PFSK-1 (cell line): Measurements from ENCODE around the gene CLASP1.

ENCODE experiments used
- FOXP2 ChIP-seq: optimal IDR thresholded peaks from 2 replicates; pipeline ENCODE3; 2011; ENCODE audit warnings: borderline replicate concordance, control low read depth, inconsistent platforms; ENCODE audit not compliant: insufficient read depth; ENCODE audit errors: extremely low read length, extremely low read depth
- POLR2AphosphoS5 ChIP-seq: IDR thresholded peaks from 2 replicates; pipeline ENCODE4 v1.6.1; 2012; ENCODE audit warnings: low read depth, mild to moderate bottlenecking, control low read depth, low read length, moderate library complexity
- SIN3A ChIP-seq: IDR thresholded peaks from 2 replicates; pipeline ENCODE4 v1.6.1; 2012; ENCODE audit warnings: mild to moderate bottlenecking, low read length, moderate library complexity, borderline replicate concordance; ENCODE audit not compliant: insufficient read depth
- TAF1 ChIP-seq: IDR thresholded peaks from 2 replicates; pipeline ENCODE4 v1.6.1; 2012; ENCODE audit warnings: low read length, control low read depth, borderline replicate concordance; ENCODE audit not compliant: insufficient read depth
- TF ChIP-seq, protein P1 (sequence below), 2 experiments: IDR thresholded peaks; 2 replicates each; pipeline versions ENCODE4 v1.6.1 to v1.8.0; 2011 to 2012; ENCODE audit warnings: low read depth in 2 of 2, low read length in 2 of 2, control low read depth in 1 of 2, inconsistent platforms in 1 of 2, mild to moderate bottlenecking in 1 of 2, moderate library complexity in 1 of 2; ENCODE audit not compliant: insufficient read depth in 1 of 2

The CLASP1 gene

DNA sequence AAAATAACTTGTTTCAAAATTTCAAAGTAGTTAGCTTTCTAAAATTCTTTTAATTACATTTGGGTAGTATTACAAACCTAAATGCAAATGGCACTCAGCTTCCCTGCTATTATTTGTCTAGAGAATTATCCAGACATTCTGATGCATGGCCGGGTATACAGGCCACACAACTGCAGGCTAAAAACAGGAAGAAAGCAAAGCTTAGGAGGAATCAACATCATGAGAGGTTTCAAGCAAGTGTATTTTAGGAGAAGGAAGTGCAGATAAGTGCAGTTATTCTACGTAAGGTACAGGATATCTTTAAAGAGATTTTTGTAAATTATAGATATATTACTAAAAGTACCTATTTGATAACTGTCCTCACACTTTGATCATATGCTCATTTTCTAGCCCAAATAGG lies 165.4 kb downstream of the CLASP1 start:
- TF ChIP-seq POLR2AphosphoS5 (no peak), SIN3A (no peak), FOXP2 (no peak), TAF1 (no peak)
- TF ChIP-seq, protein P1, sequence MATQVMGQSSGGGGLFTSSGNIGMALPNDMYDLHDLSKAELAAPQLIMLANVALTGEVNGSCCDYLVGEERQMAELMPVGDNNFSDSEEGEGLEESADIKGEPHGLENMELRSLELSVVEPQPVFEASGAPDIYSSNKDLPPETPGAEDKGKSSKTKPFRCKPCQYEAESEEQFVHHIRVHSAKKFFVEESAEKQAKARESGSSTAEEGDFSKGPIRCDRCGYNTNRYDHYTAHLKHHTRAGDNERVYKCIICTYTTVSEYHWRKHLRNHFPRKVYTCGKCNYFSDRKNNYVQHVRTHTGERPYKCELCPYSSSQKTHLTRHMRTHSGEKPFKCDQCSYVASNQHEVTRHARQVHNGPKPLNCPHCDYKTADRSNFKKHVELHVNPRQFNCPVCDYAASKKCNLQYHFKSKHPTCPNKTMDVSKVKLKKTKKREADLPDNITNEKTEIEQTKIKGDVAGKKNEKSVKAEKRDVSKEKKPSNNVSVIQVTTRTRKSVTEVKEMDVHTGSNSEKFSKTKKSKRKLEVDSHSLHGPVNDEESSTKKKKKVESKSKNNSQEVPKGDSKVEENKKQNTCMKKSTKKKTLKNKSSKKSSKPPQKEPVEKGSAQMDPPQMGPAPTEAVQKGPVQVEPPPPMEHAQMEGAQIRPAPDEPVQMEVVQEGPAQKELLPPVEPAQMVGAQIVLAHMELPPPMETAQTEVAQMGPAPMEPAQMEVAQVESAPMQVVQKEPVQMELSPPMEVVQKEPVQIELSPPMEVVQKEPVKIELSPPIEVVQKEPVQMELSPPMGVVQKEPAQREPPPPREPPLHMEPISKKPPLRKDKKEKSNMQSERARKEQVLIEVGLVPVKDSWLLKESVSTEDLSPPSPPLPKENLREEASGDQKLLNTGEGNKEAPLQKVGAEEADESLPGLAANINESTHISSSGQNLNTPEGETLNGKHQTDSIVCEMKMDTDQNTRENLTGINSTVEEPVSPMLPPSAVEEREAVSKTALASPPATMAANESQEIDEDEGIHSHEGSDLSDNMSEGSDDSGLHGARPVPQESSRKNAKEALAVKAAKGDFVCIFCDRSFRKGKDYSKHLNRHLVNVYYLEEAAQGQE (IDR thresholded peaks at IDR 0.05; ENCODE audit: insufficient read depth in 1 of 2, low read depth in 2 of 2, low read length in 2 of 2): no peak

DNA sequence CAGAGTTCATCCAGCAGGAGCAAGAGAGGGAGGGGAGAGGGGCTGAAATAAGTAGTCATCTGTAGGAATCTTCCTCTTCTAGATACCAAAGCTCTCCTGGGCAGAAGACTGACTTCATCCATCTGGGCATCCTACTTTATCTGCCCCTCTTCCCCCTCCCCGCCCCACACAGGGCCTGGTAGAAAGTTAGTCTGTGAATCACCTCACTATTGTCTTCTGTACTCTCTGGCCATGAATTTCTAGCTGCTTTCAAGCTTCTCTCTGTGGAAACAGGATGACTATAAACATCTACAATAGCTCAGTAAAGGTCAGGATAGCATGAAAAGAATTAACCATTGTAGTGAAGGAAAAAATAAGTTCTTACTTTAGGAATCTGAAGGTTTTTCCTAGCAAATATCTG lies 166.2 kb downstream of the CLASP1 start:
- TF ChIP-seq POLR2AphosphoS5: no peak
- no peak for TF ChIP-seq FOXP2
- TF ChIP-seq, protein P1 (IDR thresholded peaks at IDR 0.05; ENCODE audit: insufficient read depth in 1 of 2, low read depth in 2 of 2, low read length in 2 of 2): no peak
- no peak for TF ChIP-seq SIN3A
- no peak for TF ChIP-seq TAF1

DNA sequence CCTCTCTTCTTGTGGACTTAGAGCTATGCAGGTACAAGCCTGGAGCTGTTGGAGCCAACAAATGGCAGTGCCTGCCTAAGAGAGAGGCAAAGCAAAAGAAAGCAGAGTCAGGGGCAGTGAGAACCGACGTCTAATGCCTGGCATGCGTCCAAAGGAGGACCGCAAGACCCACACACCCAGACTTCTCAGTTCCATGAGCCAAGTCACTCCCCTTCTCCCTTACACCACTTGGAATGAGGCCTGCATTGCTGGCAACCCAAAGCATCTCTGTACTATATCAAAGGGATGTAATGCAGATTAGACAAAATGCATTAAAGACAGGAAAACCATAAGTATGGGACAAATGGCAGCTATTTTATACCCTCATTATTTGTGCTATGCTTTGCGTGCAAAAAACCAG lies 168.4 kb downstream of the CLASP1 start:
- no peak for TF ChIP-seq TAF1
- TF ChIP-seq POLR2AphosphoS5: no peak

DNA sequence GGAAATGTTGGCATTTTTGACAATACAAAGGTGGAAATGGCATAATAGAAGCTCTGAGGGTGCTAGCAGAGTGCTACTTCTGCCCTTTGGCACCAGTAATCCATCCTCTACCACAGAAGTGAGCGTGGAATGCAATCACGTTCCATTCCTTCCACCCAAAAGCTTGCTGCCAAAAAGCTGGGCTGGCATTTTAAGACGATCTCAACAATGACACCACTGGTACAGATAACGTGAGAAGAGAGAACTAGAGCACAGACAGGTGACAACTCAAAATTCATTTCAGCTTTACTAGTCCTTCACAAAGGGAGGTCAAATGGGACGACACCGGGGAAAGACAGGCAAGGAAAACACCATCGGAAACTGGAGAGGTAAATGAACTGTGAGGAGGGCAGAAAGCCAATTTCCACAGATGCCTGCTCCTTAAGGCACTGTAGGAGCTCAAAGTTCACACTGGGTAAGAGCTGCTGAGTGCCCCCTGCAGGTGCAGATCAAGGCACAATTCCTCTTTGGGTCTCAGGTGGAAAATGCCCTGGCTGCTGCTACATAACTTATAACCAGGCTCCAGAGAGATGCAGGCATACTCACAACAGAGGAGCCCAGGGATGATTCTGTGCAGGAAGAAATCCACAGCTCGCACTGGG lies 169.3 kb downstream of the CLASP1 start:
- TF ChIP-seq, protein P1 (IDR thresholded peaks at IDR 0.05; ENCODE audit: insufficient read depth in 1 of 2, low read depth in 2 of 2, low read length in 2 of 2): no peak
- TF ChIP-seq SIN3A (no peak), FOXP2 (no peak)

DNA sequence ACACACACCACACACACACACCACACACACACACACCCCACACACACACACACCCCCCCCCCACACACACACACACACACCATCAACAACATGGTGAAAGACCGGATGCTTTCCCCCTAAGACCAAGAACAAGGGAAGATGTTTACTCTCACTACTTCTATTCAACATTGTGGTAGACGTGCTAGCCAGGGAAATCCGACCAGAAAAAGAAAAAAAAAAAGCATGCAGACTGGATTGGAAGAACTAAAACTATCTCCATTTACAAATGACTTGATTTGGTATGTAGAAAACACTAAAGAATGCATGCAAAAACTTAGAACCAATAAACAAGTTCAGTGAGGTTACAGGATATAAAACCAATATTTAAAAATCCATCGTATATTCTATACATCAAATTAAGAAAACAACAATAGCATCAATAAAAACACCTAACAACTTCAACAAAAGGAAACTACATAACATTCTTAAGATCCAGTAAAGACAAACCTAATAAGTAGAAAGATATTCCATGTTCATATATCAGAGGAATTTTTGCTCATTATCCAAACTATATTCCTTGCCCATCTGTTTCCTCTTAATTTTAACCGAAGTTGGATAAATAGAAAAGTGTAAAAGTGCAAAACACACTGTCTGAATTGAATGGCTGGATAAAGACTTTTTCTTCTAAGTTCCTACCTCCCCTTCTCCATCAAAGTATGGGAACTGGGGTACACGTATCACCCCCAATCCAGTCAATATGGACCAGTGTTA lies 170.1 kb downstream of the CLASP1 start:
- TF ChIP-seq SIN3A (no peak), TAF1 (no peak), FOXP2 (no peak), POLR2AphosphoS5 (no peak)
- TF ChIP-seq, protein P1 (IDR thresholded peaks at IDR 0.05; ENCODE audit: insufficient read depth in 1 of 2, low read depth in 2 of 2, low read length in 2 of 2): no peak
